GM21515 (cell line): ENCODE data around the gene RAB6B.

Experiments
- ATAC-seq: cut with Tn5 transposase; IDR thresholded peaks from one replicate; pipeline ENCODE4 v1.9.1; 2021; ENCODE audit not compliant: unreplicated experiment

The RAB6B gene

GRCh38 chr3:133895208-133896001 lies at the start of gene RAB6B:
TSS of gene RAB6B (minus strand) at chr3:133895882. CDS start at chr3:133895466, 416 bp downstream.
- no peak for ATAC-seq

GRCh38 chr3:133944641-133945380 lies 49.1 kb upstream of the RAB6B start:
- ATAC-seq, result no peak

- ATAC-seq, result no peak
Observed at GRCh38 chr3:133944181-133944580, 48.5 kb upstream of the RAB6B start.

GRCh38 chr3:133943639-133944141 lies 48.0 kb upstream of the RAB6B start:
- no peak for ATAC-seq

GRCh38 chr3:133943031-133943535 lies 47.4 kb upstream of the RAB6B start:
- no peak for ATAC-seq

- ATAC-seq, result no peak
Observed at GRCh38 chr3:133941415-133941821, 45.7 kb upstream of the RAB6B start.

GRCh38 chr3:133940536-133940935 lies 44.9 kb upstream of the RAB6B start:
- ATAC-seq, result no peak

GRCh38 chr3:133939463-133939835 lies 43.8 kb upstream of the RAB6B start:
- no peak for ATAC-seq

GRCh38 chr3:133938770-133939462 lies 43.2 kb upstream of the RAB6B start:
- no peak for ATAC-seq

- ATAC-seq, result no peak
Observed at GRCh38 chr3:133937756-133938601, 42.3 kb upstream of the RAB6B start.

GRCh38 chr3:133937061-133937686 lies 41.5 kb upstream of the RAB6B start:
- ATAC-seq, result no peak

GRCh38 chr3:133935843-133936769 lies 40.4 kb upstream of the RAB6B start:
- no peak for ATAC-seq

- ATAC-seq, result no peak
Observed at GRCh38 chr3:133934996-133935842, 39.5 kb upstream of the RAB6B start.

GRCh38 chr3:133934073-133934970 lies 38.6 kb upstream of the RAB6B start:
- ATAC-seq, result no peak

- no peak for ATAC-seq
Observed at GRCh38 chr3:133933097-133934024, 37.7 kb upstream of the RAB6B start.

GRCh38 chr3:133932009-133932408 lies 36.3 kb upstream of the RAB6B start:
- no peak for ATAC-seq
